ENCODE results near the gene CACNA1D. TPM values are rescaled to one million over a fixed set of nuclear protein-coding genes. Genes with fewer than 3 reads are reported as not detected.

CACNA1D gene
- total RNA-seq, 1 donor from 2014 or later = 6.3 TPM

DNA sequence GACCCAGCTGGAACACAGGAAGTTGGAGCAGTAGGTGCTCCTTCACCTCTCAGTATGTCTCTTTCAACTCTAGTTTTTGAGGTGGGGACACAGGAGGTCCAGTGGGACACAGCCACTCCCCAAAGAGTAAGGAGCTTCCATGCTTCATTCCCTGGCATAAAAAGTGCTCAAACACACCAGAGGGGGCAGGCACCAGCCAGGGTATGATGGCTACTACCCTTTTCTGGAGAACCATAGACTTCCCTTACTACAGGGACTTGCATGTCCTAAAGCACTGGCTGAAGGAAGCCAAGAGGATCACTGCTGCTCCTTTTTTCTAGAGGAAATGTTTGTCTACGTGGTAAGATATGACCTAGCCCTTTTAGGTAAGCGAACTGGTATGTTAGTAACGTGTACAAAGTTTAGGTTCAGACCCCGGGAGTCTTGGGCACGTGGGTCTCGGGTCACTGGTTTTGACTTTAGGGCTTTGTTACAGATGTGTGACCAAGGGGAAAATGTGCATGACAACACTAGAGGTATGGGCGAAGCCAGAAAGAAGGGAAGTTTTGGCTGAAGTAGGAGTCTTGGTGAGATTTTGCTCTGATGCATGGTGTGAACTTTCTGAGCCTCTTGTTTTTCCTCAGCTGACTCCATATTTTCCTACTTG is 363.8 kb downstream of the CACNA1D start:
- no peaks in the 10 kb centered on the region for H3K27me3 Mint-ChIP-seq
- H3K36me3 Mint-ChIP-seq (ENCODE audit: insufficient read depth) = peaks cover 22% of the 10 kb centered on the region
- TF ChIP-seq, protein P1, sequence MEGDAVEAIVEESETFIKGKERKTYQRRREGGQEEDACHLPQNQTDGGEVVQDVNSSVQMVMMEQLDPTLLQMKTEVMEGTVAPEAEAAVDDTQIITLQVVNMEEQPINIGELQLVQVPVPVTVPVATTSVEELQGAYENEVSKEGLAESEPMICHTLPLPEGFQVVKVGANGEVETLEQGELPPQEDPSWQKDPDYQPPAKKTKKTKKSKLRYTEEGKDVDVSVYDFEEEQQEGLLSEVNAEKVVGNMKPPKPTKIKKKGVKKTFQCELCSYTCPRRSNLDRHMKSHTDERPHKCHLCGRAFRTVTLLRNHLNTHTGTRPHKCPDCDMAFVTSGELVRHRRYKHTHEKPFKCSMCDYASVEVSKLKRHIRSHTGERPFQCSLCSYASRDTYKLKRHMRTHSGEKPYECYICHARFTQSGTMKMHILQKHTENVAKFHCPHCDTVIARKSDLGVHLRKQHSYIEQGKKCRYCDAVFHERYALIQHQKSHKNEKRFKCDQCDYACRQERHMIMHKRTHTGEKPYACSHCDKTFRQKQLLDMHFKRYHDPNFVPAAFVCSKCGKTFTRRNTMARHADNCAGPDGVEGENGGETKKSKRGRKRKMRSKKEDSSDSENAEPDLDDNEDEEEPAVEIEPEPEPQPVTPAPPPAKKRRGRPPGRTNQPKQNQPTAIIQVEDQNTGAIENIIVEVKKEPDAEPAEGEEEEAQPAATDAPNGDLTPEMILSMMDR (IDR thresholded peaks at IDR 0.05; ENCODE audit: unreplicated experiment) = no peak
- no peak overlapping the region for H3K4me3 Mint-ChIP-seq (ENCODE audit: low read depth)
- no peak for DNase-seq (ENCODE audit: low spot score, unreplicated experiment)
- H3K4me1 Mint-ChIP-seq (ENCODE audit: low read depth) = peaks cover 6% of the 10 kb centered on the region
- H3K27ac Mint-ChIP-seq = no peak overlapping the region
- no peaks in the 10 kb centered on the region for H3K9me3 Mint-ChIP-seq (ENCODE audit: low read depth)

DNA sequence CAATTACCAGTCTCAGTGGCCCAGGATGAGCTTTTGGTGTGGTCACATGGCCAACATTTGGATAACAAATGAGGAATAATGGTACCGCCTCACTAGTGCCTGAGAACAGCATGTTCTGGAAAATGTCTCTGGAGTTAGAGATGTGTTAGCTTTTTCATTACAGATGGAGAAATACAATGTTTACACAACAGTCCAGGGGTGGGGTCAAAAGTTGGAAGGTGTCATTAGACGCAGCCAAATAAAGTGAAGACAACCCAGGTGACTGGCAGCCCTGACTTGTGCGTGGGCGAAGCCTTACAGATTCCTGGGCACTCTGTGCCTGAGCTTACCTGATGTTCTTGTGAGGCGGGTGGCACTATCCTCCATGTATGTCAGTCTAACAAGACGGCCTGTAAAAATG is 364.8 kb downstream of the CACNA1D start:
- peaks cover 25% of the 10 kb centered on the region for H3K36me3 Mint-ChIP-seq (ENCODE audit: insufficient read depth)
- no peak overlapping the region for H3K27ac Mint-ChIP-seq

DNA sequence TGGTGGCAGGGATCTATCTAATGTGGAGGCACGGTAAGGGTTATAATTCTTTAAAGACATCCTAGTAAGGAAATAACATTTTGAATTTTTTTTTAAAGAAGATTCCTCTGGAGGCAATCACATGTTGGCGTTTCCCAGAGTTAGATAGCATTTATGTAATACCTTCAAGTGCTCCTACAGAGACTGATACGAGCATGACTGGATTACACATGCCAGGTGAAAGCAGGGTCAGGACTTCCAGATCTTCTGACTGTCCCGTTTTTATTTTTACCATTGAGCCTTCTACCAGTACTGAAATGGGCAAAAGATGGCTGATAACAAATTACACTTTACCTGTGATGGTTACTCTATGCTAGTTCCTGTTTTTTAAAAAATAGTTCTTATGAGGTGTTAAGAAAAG is 365.8 kb downstream of the CACNA1D start:
- no peaks in the 10 kb centered on the region for H3K27me3 Mint-ChIP-seq
- no peaks in the 10 kb centered on the region for H3K9me3 Mint-ChIP-seq (ENCODE audit: low read depth)
- TF ChIP-seq, protein P1 (IDR thresholded peaks at IDR 0.05; ENCODE audit: unreplicated experiment) = no peak
- peaks cover 32% of the 10 kb centered on the region for H3K36me3 Mint-ChIP-seq (ENCODE audit: insufficient read depth)
- DNase-seq (ENCODE audit: low spot score, unreplicated experiment) = no peak
- peaks cover 6% of the 10 kb centered on the region for H3K4me1 Mint-ChIP-seq (ENCODE audit: low read depth)
- H3K27ac Mint-ChIP-seq = no peak overlapping the region
- no peak overlapping the region for H3K4me3 Mint-ChIP-seq (ENCODE audit: low read depth)

More for the DNA sequence above, 364.8 kb downstream of the CACNA1D start:
- no peaks in the 10 kb centered on the region for H3K9me3 Mint-ChIP-seq (ENCODE audit: low read depth)
- DNase-seq (ENCODE audit: low spot score, unreplicated experiment) = no peak
- H3K4me1 Mint-ChIP-seq (ENCODE audit: low read depth) = peaks cover 6% of the 10 kb centered on the region
- TF ChIP-seq, protein P1 (IDR thresholded peaks at IDR 0.05; ENCODE audit: unreplicated experiment) = no peak
- H3K27me3 Mint-ChIP-seq = no peaks in the 10 kb centered on the region
- no peak overlapping the region for H3K4me3 Mint-ChIP-seq (ENCODE audit: low read depth)

DNA sequence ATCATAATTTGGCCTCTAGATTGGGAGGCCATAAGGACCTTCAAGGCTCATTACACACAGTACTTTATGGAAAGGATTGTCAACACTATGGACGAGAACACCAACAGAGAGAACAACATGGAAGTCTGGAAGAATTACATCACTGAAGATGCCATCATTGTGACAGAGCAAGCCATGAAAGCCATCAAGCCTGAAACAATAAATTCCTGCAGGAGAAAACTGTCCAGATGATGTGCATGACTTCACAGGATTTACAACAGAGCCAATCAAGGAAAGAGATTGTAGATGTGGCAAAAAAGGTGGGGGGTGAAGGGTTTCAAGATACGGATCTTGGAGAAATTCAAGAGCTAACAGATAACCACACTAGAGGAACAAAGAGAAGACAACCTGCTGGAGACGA is 367.8 kb downstream of the CACNA1D start:
- no peak overlapping the region for H3K4me3 Mint-ChIP-seq (ENCODE audit: low read depth)
- peaks cover 34% of the 10 kb centered on the region for H3K36me3 Mint-ChIP-seq (ENCODE audit: insufficient read depth)
- H3K27ac Mint-ChIP-seq = no peak overlapping the region

DNA sequence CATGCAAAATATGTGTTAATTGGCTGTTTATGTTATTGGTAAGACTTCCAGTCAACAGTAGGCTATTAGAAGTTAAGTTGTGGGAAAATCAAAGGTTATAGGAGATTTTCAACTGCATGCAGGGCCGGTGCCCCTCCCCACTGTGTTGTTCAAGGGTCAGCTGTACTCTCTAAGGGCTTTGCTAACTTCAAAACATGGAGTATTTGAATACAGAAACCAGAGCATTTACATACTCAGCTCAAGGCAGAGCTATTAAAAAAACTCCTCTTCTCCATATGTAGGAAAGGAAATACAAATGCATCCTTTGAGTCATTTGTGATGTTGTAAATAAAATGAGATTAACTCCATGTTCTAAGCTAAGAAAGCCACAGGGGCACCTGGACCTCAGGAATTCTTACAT is 368.7 kb downstream of the CACNA1D start:
- H3K9me3 Mint-ChIP-seq (ENCODE audit: low read depth) = no peaks in the 10 kb centered on the region
- H3K27ac Mint-ChIP-seq = no peak overlapping the region
- H3K4me3 Mint-ChIP-seq (ENCODE audit: low read depth) = no peak overlapping the region
- peaks cover 6% of the 10 kb centered on the region for H3K4me1 Mint-ChIP-seq (ENCODE audit: low read depth)
- TF ChIP-seq, protein P1 (IDR thresholded peaks at IDR 0.05; ENCODE audit: unreplicated experiment) = no peak
- DNase-seq (ENCODE audit: low spot score, unreplicated experiment) = no peak
- peaks cover 33% of the 10 kb centered on the region for H3K36me3 Mint-ChIP-seq (ENCODE audit: insufficient read depth)
- H3K27me3 Mint-ChIP-seq = no peaks in the 10 kb centered on the region

More for the DNA sequence above, 367.8 kb downstream of the CACNA1D start:
- DNase-seq (ENCODE audit: low spot score, unreplicated experiment) = no peak
- Mint-ChIP-seq H3K27me3 (no peaks in the 10 kb centered on the region), H3K4me1 (ENCODE audit: low read depth) (peaks cover 6% of the 10 kb centered on the region), H3K9me3 (ENCODE audit: low read depth) (no peaks in the 10 kb centered on the region)
- TF ChIP-seq, protein P1 (IDR thresholded peaks at IDR 0.05; ENCODE audit: unreplicated experiment) = no peak

Other genes starting within 250 kb of the CACNA1D start
- 250 and 259 TPM in 2 replicates for gene TKT, start 238.6 kb upstream of the CACNA1D start, total RNA-seq
- 33.8 and 38.3 TPM in 2 replicates for gene DCP1A, start 147.1 kb upstream of the CACNA1D start, total RNA-seq

All from progenitor cell of endocrine pancreas (in vitro differentiated cells).